ENCODE data around the gene CD300A. TPM values are rescaled to one million over a fixed set of nuclear protein-coding genes. Genes with fewer than 3 reads are reported as not detected.

The CD300A gene
- total and polyA plus RNA-seq, 2 donors (not counting 3 experiments of a cell fraction or from before 2014, with no cell fraction given) = not detected

DNA sequence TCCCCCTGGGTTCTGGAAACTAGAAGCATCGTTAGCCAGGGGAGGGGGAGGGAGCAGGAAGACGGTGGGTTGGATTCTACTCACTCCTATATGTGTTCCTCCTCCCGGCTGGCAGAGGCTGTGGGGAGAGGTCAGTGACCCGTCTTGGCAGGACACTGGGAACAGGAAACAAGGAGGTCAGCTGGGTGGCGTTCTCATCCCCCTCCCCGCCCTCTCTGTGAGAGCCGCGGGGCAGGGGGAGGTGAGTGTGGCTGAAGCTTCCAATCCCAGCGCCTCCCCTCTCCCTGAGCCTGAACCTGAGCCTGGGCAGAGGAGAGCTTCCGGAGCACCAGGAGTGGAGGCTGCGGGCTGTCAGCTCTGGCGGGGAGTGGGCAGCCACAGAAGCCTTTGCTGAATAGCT is 22.0 kb upstream of the CD300A start:
- intact Hi-C loops (cut with micrococcal nuclease) = no loop called here
- dilution Hi-C loops (cut with MboI; ENCODE audit: extremely low pct_ligation_motif_present, low sequenced_read_pairs) = no loop called here
- H3K27me3 ChIP-seq (ENCODE audit: control insufficient read depth in 2 of 2, insufficient read depth in 2 of 2, low read length in 2 of 2) = no peaks in the 10 kb centered on the region
- no peaks in the 10 kb centered on the region for H3K79me2 ChIP-seq (ENCODE audit: control insufficient read depth, insufficient read depth, low read length)
- TF ChIP-seq, protein P1, sequence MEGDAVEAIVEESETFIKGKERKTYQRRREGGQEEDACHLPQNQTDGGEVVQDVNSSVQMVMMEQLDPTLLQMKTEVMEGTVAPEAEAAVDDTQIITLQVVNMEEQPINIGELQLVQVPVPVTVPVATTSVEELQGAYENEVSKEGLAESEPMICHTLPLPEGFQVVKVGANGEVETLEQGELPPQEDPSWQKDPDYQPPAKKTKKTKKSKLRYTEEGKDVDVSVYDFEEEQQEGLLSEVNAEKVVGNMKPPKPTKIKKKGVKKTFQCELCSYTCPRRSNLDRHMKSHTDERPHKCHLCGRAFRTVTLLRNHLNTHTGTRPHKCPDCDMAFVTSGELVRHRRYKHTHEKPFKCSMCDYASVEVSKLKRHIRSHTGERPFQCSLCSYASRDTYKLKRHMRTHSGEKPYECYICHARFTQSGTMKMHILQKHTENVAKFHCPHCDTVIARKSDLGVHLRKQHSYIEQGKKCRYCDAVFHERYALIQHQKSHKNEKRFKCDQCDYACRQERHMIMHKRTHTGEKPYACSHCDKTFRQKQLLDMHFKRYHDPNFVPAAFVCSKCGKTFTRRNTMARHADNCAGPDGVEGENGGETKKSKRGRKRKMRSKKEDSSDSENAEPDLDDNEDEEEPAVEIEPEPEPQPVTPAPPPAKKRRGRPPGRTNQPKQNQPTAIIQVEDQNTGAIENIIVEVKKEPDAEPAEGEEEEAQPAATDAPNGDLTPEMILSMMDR (IDR thresholded peaks at IDR 0.05; ENCODE audit: extremely low read depth in 1 of 2, insufficient read depth in 1 of 2, low read depth in 1 of 2, low read length in 2 of 2) = no peak
- TF ChIP-seq MYC (IDR thresholded peaks at IDR 0.05; ENCODE audit: low read depth, low read length) = no peak
- no peak for TF ChIP-seq POLR2AphosphoS5 (IDR thresholded peaks at IDR 0.05; ENCODE audit: insufficient read depth, low read depth, low read length)
- TF ChIP-seq EZH2 (IDR thresholded peaks at IDR 0.05; ENCODE audit: borderline replicate concordance, low read depth, low read length, severe bottlenecking) = no peak
- TF ChIP-seq POLR2A (IDR thresholded peaks at IDR 0.05; ENCODE audit: low read depth, low read length) = no peak
- no peak for TF ChIP-seq FOS (IDR thresholded peaks at IDR 0.05; ENCODE audit: borderline replicate concordance, insufficient read depth, low read length)
- TF ChIP-seq, protein P2, sequence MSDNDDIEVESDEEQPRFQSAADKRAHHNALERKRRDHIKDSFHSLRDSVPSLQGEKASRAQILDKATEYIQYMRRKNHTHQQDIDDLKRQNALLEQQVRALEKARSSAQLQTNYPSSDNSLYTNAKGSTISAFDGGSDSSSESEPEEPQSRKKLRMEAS (IDR thresholded peaks at IDR 0.05; ENCODE audit: insufficient read depth, insufficient read length) = no peak
- no peak for TF ChIP-seq GATA2 (IDR thresholded peaks at IDR 0.05; ENCODE audit: insufficient read depth, insufficient read length, low read depth, low read length)
- no peak for TF ChIP-seq JUN (IDR thresholded peaks at IDR 0.05; ENCODE audit: borderline replicate concordance, insufficient read depth, insufficient read length, low read depth)
- no peak overlapping the region for H2AFZ ChIP-seq (ENCODE audit: low read depth, low read length)
- ChIA-PET POLR2A (no interaction called here), CTCF (interaction anchor here (1.4 to 2.1 kb wide), 2 partner anchors 11 to 13 kb away, joined by 3 to 8 read pairs; no protein-coding TSS in a partner anchor)
- H3K9me1 ChIP-seq (replicated peaks; ENCODE audit: control insufficient read depth, extremely low read depth, insufficient read depth, low read length) = no peaks in the 10 kb centered on the region
- H3K27ac ChIP-seq (ENCODE audit: insufficient read depth, low read depth, low read length) = no peak overlapping the region
- no peak overlapping the region for H3K9ac ChIP-seq (replicated peaks; ENCODE audit: extremely low read depth, insufficient read depth, low read length)
- H3K4me2 ChIP-seq (ENCODE audit: insufficient read depth, low read length) = no peak overlapping the region
- DNase-seq (ENCODE audit: low read depth, low spot score) (no peak), FAIRE-seq (no peak)
- H3K4me1 ChIP-seq (ENCODE audit: control insufficient read depth, extremely low read depth, insufficient read depth, low read length) = no peaks in the 10 kb centered on the region
- no peaks in the 10 kb centered on the region for H4K20me1 ChIP-seq (replicated peaks; ENCODE audit: control insufficient read depth, extremely low read depth, insufficient read depth, low read length)
- BruUV-seq (replicated peaks) = no TSS peak
- H3K36me3 ChIP-seq (ENCODE audit: control insufficient read depth in 2 of 2, extremely low read depth in 1 of 2, insufficient read depth in 2 of 2, low read length in 2 of 2) = no peaks in the 10 kb centered on the region
- no peaks in the 10 kb centered on the region for H3K9me3 ChIP-seq (replicated peaks; ENCODE audit: control insufficient read depth, insufficient read depth, low read length)
- no peak overlapping the region for H3K4me3 ChIP-seq (replicated peaks in 1 of 3; ENCODE audit: insufficient read depth in 1 of 3, low read depth in 1 of 3, low read length in 3 of 3)

Measured in endothelial cell of umbilical vein (primary cell).